Thoracic aorta (tissue), 2 donors: ENCODE results near the gene AMZ1. TPM values are rescaled to one million over a fixed set of nuclear protein-coding genes. Genes with fewer than 3 reads are reported as not detected.

Experiments used
- ATAC-seq: fragments of 150-250 bp; one replicate; pipeline ENCODE4 v1.8.0; 2017; ENCODE audit warnings: low read depth; ENCODE audit not compliant: insufficient number of reproducible peaks, low FRiP score
- DNase-seq: peaks from one replicate; pipeline ENCODE4 v3.0.0-alpha.2; 2020; ENCODE audit warnings: low spot score
- H3K27ac ChIP-seq, 2 donors: fragments of 200-600 bp; sonication (generic); 1 replicate in 1 of 2; 2 replicates in 1 of 2; pipeline ENCODE4 v1.5.1; 2016; ENCODE audit warnings: mild to moderate bottlenecking in 2 of 2, moderate library complexity in 2 of 2
- H3K27me3 ChIP-seq: fragments of 200-600 bp; sonication (generic); replicated peaks from 2 replicates; pipeline ENCODE4 v1.6.0; 2016; ENCODE audit warnings: mild to moderate bottlenecking; ENCODE audit not compliant: insufficient read depth
- H3K36me3 ChIP-seq: fragments of 200-600 bp; sonication (generic); one replicate; pipeline ENCODE4 v1.5.1; 2016
- H3K4me1 ChIP-seq, 2 donors: fragments of 200-600 bp; sonication (generic); 1 replicate in 1 of 2; 2 replicates in 1 of 2; pipeline versions ENCODE4 v1.5.1 to v1.6.0; 2016; ENCODE audit warnings: low read depth in 2 of 2, mild to moderate bottlenecking in 1 of 2; ENCODE audit not compliant: control insufficient read depth in 1 of 2
- H3K4me3 ChIP-seq: fragments of 200-600 bp; sonication (generic); 2 replicates; pipeline ENCODE4 v1.5.1; 2016; ENCODE audit warnings: mild to moderate bottlenecking
- H3K9me3 ChIP-seq: fragments of 200-600 bp; sonication (generic); 2 replicates; pipeline ENCODE4 v1.5.1; 2016
- total RNA-seq, 2 donors: library from RNA; depleted of rRNA; stranded (reverse); fragments of >200 nt; gene quantifications; one replicate each; pipeline versions ENCODE4 v1.1.0 to v1.2.3, GENCODE V29; 2016
- TF ChIP-seq, protein P1 (sequence below): fragments of 200-600 bp; sonication (generic); IDR thresholded peaks from one replicate; pipeline ENCODE4 v1.5.1; 2019; ENCODE audit warnings: antibody characterized with exemption

The AMZ1 gene
- total RNA-seq, 2 donors from 2014 or later = 1.4 to 3.7 TPM

DNA sequence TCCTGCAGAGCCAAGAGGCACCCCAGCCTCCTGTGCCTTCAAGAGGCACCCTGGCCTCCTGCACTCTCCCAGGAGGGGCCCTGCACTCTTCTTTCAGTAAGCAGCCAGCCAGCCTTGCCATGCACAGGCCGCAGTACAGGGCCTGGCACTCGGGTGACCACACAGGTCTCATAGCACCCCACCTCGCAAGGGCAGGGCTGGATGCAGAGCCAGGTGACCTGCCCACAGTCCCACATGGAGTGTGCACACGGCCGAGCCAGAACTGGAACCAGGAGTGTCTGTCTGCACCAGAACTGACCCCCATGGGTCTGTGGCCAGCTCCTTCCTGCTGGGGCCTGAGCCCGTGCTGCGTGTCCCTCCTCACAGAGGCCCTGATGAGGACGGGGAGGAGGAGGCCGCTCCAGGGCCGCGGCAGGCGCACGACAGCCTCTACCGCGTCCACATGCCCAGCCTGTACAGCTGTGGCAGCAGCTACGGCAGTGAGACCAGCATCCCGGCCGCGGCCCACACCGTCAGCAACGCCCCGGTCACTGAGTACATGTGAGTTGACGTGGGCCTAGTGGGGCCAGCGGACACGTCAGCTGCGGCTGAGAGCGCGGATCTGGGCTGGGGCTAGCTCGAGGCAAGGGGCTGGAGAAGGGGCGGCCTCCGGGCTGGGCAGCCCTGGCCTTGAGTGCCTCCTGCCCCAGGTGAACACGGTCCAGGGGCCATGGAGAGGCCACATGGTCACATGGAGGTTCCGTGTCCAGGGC lies 29.9 kb upstream of the AMZ1 start:
- H3K4me1 ChIP-seq = no peaks in the 10 kb centered on the region
- DNase-seq (no peak), ATAC-seq (no peak)
- H3K27me3 ChIP-seq = no peaks in the 10 kb centered on the region
- no peaks in the 10 kb centered on the region for H3K9me3 ChIP-seq
- H3K4me3 ChIP-seq = no peak overlapping the region
- peaks cover 37% of the 10 kb centered on the region for H3K36me3 ChIP-seq
- TF ChIP-seq, protein P1, sequence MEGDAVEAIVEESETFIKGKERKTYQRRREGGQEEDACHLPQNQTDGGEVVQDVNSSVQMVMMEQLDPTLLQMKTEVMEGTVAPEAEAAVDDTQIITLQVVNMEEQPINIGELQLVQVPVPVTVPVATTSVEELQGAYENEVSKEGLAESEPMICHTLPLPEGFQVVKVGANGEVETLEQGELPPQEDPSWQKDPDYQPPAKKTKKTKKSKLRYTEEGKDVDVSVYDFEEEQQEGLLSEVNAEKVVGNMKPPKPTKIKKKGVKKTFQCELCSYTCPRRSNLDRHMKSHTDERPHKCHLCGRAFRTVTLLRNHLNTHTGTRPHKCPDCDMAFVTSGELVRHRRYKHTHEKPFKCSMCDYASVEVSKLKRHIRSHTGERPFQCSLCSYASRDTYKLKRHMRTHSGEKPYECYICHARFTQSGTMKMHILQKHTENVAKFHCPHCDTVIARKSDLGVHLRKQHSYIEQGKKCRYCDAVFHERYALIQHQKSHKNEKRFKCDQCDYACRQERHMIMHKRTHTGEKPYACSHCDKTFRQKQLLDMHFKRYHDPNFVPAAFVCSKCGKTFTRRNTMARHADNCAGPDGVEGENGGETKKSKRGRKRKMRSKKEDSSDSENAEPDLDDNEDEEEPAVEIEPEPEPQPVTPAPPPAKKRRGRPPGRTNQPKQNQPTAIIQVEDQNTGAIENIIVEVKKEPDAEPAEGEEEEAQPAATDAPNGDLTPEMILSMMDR = no peak
- H3K27ac ChIP-seq = no peak overlapping the region

DNA sequence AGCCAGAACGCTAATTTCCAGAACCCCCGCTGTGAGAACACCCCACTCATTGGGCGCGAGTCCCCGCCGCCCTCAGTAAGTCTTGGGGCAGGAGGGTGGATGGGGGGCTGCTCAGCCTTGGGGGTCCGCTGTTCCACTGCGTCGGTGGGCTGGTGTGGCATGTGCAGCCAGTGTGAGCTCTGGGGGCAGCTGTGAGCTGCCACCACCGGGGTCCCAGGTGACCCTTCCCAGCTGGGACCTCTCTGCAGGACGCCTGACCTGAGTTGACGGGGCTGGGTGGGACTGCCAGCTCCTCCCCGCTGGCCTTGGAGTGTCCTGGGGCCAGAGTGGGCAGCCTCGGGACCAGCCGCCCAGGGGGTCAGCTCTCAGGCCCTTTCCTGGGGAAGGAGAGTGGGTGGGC lies 29.1 kb upstream of the AMZ1 start:
- peaks cover 37% of the 10 kb centered on the region for H3K36me3 ChIP-seq
- no peak overlapping the region for H3K4me3 ChIP-seq
- no peaks in the 10 kb centered on the region for H3K9me3 ChIP-seq
- no peak overlapping the region for H3K27ac ChIP-seq
- TF ChIP-seq, protein P1 = no peak
- H3K27me3 ChIP-seq = no peaks in the 10 kb centered on the region
- H3K4me1 ChIP-seq = no peaks in the 10 kb centered on the region
- DNase-seq = no peak
- ATAC-seq = no peak

DNA sequence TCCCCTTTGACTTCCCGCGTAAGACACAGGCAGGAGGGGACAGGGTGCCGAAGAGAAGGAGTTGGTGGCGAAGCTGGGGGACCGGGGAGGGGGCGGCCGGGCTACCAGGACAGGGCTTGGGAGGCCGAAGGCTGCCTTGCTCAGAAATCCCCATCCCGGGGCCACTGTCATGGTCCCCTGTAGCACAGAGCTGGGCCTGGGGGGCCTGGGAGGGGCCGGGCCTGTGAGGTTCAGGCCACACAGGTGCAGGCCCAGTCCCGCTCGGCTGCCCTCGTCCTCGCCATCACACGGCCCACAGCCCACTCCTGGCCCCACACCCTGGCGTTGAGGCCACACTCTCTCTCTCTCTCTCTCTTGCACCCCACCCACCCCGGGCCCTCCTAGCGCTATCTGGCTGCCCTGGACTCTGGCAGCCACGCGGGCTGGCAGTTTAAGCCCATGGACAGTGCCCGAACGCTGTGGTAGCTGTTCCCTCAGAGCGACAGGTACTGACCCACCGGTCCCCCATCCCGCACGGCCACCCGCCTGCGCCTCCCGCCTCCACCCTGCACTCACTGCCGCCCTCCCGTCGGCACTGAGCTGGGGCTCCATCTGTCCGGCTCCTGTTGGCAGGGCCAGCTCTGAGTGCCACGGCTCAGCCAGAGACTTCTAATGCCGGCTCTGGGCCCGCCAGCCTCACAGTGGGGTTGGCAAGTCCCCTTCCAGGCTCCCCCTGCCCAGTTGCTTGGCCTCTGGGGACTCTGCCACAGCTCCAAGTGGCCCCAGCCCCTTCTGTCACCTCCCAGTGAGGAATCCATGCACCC lies 28.2 kb upstream of the AMZ1 start:
- Histone ChIP-seq H3K4me3 (no peak overlapping the region), H3K9me3 (no peaks in the 10 kb centered on the region), H3K36me3 (peaks cover 37% of the 10 kb centered on the region), H3K27ac (no peak overlapping the region), H3K27me3 (no peaks in the 10 kb centered on the region), H3K4me1 (no peaks in the 10 kb centered on the region)
- ATAC-seq (no peak), DNase-seq (no peak)
- TF ChIP-seq, protein P1 = no peak

DNA sequence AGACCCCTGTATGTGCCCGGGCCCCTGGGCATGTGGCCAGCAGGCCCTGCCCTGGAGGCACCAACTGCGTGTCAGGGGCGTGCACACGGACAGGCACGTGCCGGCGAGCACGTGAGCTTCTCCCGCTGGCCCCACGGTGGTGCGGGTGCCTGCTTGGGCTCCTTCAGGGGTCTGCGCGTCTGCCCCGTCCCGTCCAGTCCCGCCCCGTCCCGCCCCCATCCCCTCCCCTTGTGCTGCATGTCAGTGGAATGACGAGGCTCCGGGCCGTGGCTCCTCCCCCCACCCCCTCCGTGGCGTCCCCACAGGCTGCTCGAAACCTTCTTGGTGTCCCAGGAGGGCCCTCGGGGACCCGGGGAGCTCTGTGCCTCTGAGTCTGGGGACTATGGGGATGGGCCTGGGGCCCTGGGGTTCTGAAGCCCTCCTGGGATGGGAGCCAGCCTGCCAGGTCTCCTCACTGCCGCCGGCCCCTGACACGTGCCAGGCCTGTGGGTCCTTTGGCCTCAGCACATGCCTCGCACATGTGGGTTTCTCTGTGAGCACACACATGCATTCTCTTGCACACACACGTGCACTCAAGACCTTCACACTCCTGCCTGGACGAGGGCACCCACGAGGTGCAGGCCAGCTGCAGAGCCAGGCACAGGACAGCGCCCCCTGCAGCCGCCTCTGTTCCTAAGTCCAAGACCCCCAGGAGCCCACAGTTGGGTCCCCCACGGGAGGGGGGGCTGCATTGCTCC lies 27.5 kb upstream of the AMZ1 start:
- Histone ChIP-seq H3K9me3 (no peaks in the 10 kb centered on the region), H3K27me3 (no peaks in the 10 kb centered on the region), H3K36me3 (peaks cover 35% of the 10 kb centered on the region), H3K27ac (no peak overlapping the region), H3K4me3 (no peak overlapping the region), H3K4me1 (no peaks in the 10 kb centered on the region)
- DNase-seq (no peak), ATAC-seq (no peak)
- TF ChIP-seq, protein P1 = no peak

DNA sequence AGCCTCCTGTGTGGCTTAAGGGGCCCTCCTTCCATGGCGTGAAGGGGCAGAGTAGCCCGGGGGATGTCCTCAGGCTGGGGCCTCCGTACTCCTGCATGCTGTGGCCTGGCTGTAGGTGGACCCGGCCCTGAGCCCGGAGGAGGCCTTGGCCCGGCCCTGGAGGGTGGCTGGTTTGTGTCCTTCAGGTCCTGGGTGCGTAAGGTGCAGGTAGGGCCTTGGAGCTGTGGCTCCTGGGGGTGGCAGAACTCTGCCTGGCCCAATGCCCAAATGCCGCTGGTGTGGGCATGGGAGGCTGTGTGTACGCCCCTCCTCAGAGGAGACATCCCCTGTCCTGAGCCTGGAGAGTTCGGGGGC lies 26.9 kb upstream of the AMZ1 start:
- Histone ChIP-seq H3K27ac (no peak overlapping the region), H3K4me3 (no peak overlapping the region), H3K9me3 (no peaks in the 10 kb centered on the region), H3K36me3 (peaks cover 31% of the 10 kb centered on the region), H3K4me1 (no peaks in the 10 kb centered on the region), H3K27me3 (no peaks in the 10 kb centered on the region)
- DNase-seq = no peak
- TF ChIP-seq, protein P1 = no peak
- ATAC-seq = no peak
